Thoracic aorta (tissue), 2 donors: Measurements from ENCODE around the gene BIRC5. TPM values are rescaled to one million over a fixed set of nuclear protein-coding genes. Genes with fewer than 3 reads are reported as not detected.
"Not testable (repeated sequence)": the region's sequence is repeated elsewhere in the genome, so short reads cannot be mapped to it uniquely, and the experiment has no call there.

ENCODE experiments used
- ATAC-seq: fragments of 150-250 bp; one replicate; pipeline ENCODE4 v1.8.0; 2017; ENCODE audit warnings: low read depth; ENCODE audit not compliant: insufficient number of reproducible peaks, low FRiP score
- DNase-seq: peaks from one replicate; pipeline ENCODE4 v3.0.0-alpha.2; 2020; ENCODE audit warnings: low spot score
- H3K27ac ChIP-seq, 2 donors: fragments of 200-600 bp; sonication (generic); 1 replicate in 1 of 2; 2 replicates in 1 of 2; pipeline ENCODE4 v1.5.1; 2016; ENCODE audit warnings: mild to moderate bottlenecking in 2 of 2, moderate library complexity in 2 of 2
- H3K27me3 ChIP-seq: fragments of 200-600 bp; sonication (generic); replicated peaks from 2 replicates; pipeline ENCODE4 v1.6.0; 2016; ENCODE audit warnings: mild to moderate bottlenecking; ENCODE audit not compliant: insufficient read depth
- H3K36me3 ChIP-seq: fragments of 200-600 bp; sonication (generic); one replicate; pipeline ENCODE4 v1.5.1; 2016
- H3K4me1 ChIP-seq, 2 donors: fragments of 200-600 bp; sonication (generic); 1 replicate in 1 of 2; 2 replicates in 1 of 2; pipeline versions ENCODE4 v1.5.1 to v1.6.0; 2016; ENCODE audit warnings: low read depth in 2 of 2, mild to moderate bottlenecking in 1 of 2; ENCODE audit not compliant: control insufficient read depth in 1 of 2
- H3K4me3 ChIP-seq: fragments of 200-600 bp; sonication (generic); 2 replicates; pipeline ENCODE4 v1.5.1; 2016; ENCODE audit warnings: mild to moderate bottlenecking
- H3K9me3 ChIP-seq: fragments of 200-600 bp; sonication (generic); 2 replicates; pipeline ENCODE4 v1.5.1; 2016
- CTCF ChIP-seq: fragments of 200-600 bp; sonication (generic); IDR thresholded peaks from one replicate; pipeline ENCODE4 v1.5.1; 2019; ENCODE audit warnings: antibody characterized with exemption
- total RNA-seq, 2 donors: library from RNA; depleted of rRNA; stranded (reverse); fragments of >200 nt; gene quantifications; one replicate each; pipeline versions ENCODE4 v1.1.0 to v1.2.3, GENCODE V29; 2016

BIRC5 gene
- total RNA-seq, 2 donors from 2014 or later: 0.14 to 4.2 TPM

GRCh38 chr17:78233678-78234077 is 19.6 kb downstream of the BIRC5 start:
- Histone ChIP-seq H3K9me3 (no peaks in the 10 kb centered on the region), H3K36me3 (no peaks in the 10 kb centered on the region), H3K4me1 (no peaks in the 10 kb centered on the region), H3K27me3 (peaks cover 3% of the 10 kb centered on the region), H3K4me3 (no peak overlapping the region), H3K27ac (no peak overlapping the region)
- DNase-seq (no peak), ATAC-seq (no peak)
- TF ChIP-seq CTCF: no peak

- no peaks in the 10 kb centered on the region for H3K4me1 ChIP-seq
- no peak for ATAC-seq
- no peak overlapping the region for H3K27ac ChIP-seq
Observed at GRCh38 chr17:78234261-78234865, 20.3 kb downstream of the BIRC5 start.

GRCh38 chr17:78235022-78235421 is 21.0 kb downstream of the BIRC5 start:
- H3K27ac ChIP-seq, H3K27me3 ChIP-seq, H3K4me3 ChIP-seq, DNase-seq, ATAC-seq, H3K4me1 ChIP-seq, H3K9me3 ChIP-seq, H3K36me3 ChIP-seq: not testable (repeated sequence)

More at GRCh38 chr17:78234261-78234865, 20.3 kb downstream of the BIRC5 start:
- H3K4me3 ChIP-seq: no peak overlapping the region
- no peaks in the 10 kb centered on the region for H3K9me3 ChIP-seq
- H3K36me3 ChIP-seq: no peaks in the 10 kb centered on the region
- TF ChIP-seq CTCF: no peak
- DNase-seq: no peak
- peaks cover 3% of the 10 kb centered on the region for H3K27me3 ChIP-seq

- no peak overlapping the region for H3K27ac ChIP-seq
- no peak for DNase-seq
- no peak for TF ChIP-seq CTCF
- no peaks in the 10 kb centered on the region for H3K4me1 ChIP-seq
- no peak overlapping the region for H3K4me3 ChIP-seq
- no peak for ATAC-seq
- H3K27me3 ChIP-seq: peaks cover 3% of the 10 kb centered on the region
- H3K36me3 ChIP-seq: no peaks in the 10 kb centered on the region
- no peaks in the 10 kb centered on the region for H3K9me3 ChIP-seq
Observed at GRCh38 chr17:78235885-78236284, 21.8 kb downstream of the BIRC5 start.

GRCh38 chr17:78236362-78237127 is 22.5 kb downstream of the BIRC5 start:
- ATAC-seq (no peak), DNase-seq (no peak)
- no peak overlapping the region for H3K27ac ChIP-seq
- H3K4me1 ChIP-seq: no peaks in the 10 kb centered on the region
- H3K27me3 ChIP-seq: no peaks in the 10 kb centered on the region
- H3K4me3 ChIP-seq: no peak overlapping the region
- no peaks in the 10 kb centered on the region for H3K9me3 ChIP-seq
- H3K36me3 ChIP-seq: no peaks in the 10 kb centered on the region
- no peak for TF ChIP-seq CTCF
